Measurements from ENCODE around the gene TSPAN15.

Gene TSPAN15

DNA sequence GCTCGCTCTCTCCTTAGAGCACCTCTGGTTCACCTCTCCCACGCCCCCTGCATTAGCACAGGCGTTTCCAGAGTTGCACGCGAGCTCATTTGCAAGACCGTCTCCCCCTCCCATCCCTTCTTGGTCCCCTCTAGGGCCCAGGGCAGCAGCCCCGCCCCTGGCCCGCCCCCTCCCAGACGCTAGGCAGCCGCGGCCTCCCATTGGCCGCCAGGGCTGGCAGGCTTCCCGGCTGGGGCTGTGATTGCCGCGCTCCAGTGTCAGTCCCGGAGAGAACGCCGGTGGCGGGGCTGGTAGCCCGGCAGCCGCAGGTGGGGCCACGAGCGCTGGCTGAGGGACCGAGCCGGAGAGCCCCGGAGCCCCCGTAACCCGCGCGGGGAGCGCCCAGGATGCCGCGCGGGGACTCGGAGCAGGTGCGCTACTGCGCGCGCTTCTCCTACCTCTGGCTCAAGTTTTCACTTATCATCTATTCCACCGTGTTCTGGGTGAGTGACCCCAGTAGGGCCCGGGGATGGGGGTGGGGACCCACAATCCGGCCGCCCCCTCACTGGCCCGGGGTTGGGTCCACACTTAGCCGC lies at the start of gene TSPAN15:
TSS of gene TSPAN15 (plus strand) at position 257 of the 575 bp plus-strand sequence. CDS start at position 387, 130 bp downstream.
- DNase-seq: peak; percentile 83

DNA sequence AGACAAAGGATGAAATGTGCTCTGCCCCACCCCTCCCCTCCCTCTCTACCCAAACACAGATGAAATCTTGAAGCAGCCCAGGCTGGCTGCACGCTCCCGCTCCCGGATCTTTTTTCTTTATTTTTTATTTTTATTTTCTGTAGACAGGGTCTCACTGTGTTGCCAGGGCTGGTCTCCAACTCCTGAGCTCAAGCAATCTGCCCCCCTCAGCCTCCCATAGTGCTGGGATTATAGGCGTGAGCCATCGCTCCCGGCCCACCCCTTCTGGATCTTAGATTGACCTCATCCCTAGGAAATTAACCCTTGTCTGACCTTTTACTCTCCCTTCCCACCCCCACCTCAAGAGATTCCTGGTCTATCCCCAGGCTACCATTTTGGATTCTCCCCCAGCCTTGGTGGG lies 48.9 kb upstream of the TSPAN15 start:
- DNase-seq: no peak

DNA sequence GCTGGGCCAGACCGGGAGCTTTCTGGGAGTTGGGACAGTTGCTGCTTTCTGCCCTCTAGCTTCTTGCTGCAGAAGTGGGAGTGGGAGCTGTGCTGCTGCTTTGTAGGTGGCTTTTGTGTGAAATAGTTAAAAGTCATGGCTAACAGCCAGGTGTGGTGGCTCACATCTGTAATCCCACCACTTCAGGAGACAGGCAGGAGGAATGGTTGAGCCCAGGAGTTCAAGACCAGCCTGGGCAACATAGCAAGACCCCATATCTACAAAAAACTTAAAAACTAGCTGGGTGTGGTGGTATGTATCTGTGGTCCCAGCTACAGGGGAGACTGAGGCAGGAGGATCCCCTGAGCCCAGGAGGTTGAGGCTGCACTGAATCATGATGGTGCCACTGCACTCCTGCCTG lies 48.2 kb upstream of the TSPAN15 start:
- no peak for DNase-seq

DNA sequence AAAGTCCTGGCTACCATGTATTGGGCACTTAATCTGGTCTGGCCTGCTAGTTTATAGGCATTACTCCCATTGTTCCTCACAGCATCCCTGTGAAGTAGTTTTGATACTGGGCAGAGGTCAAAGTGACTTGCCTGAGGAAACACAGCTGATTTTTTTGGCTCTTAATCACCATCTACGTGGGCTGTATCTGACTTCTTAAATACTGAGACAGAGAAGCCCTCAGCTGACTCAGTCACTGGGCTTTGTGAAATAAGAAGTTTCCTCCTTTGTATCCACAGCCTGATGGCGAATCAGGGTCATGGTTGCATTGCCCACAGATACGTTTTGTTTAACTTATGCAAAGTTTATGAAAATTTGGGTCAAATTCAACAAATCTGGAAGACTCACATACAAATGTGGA lies 47.7 kb upstream of the TSPAN15 start:
- no peak for DNase-seq

DNA sequence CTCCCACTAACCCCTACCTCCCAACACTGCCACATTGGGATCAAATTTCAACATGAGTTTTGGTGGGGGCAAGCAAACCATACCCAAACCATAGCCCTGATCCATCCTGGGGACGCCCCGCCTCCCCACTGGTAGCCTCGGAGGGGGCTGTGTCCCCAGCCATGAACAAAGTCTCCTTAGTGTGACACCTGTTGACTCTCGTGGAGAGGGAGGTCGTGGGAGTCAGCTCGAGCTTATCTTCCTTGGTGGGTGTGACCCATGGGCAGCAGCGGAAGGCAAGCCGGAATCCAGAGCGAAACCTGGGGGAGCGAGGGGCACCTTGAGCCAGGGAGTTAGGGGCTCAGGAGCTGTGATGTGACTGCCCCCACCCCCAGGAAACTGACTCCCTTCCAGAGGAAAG lies 46.5 kb upstream of the TSPAN15 start:
- DNase-seq: no peak

DNA sequence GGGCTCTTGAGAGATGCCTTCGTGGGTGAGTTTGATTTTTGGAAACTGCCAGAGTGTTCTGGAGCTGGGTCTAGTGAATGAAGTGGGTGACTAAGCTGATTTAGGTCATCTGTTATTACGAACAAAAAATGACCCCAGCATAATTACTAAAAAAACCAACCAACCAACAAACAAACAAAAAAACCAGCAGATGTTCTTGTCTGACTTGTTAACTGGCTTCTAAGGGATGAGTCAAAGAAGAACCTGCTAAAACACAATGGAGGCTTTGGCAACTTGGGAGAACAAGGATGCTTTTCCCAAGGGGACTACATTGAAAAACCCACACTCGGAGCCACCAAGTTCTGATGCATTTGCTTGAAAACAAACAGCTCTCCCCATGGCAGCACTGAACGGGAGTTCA lies 46.0 kb upstream of the TSPAN15 start:
- DNase-seq: no peak

DNA sequence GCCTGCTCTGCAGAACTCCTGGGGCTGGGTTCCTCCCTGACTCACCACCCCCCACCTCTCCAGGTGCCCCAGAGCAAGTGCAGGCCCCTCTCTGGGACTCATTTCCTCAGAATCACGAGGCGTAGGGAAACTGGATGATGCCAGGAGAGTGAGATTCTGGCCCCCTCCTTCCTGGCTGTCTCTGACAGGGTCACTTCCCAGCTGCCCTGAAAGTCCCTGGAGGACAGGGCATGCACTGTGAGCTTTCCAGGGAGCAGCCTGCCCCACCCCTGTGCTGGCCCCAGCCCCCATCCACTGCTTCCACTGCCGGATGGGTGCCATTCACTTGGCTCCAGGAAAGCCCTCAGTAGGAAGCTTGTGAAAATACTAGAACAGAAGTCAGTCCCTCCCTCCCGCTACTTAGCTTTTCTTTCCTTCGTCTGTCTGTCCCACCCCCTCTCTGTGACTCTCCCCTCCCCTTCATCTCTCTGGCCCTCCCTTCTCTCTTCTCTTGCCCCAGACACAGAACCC lies 44.9 kb upstream of the TSPAN15 start:
- DNase-seq: no peak

DNA sequence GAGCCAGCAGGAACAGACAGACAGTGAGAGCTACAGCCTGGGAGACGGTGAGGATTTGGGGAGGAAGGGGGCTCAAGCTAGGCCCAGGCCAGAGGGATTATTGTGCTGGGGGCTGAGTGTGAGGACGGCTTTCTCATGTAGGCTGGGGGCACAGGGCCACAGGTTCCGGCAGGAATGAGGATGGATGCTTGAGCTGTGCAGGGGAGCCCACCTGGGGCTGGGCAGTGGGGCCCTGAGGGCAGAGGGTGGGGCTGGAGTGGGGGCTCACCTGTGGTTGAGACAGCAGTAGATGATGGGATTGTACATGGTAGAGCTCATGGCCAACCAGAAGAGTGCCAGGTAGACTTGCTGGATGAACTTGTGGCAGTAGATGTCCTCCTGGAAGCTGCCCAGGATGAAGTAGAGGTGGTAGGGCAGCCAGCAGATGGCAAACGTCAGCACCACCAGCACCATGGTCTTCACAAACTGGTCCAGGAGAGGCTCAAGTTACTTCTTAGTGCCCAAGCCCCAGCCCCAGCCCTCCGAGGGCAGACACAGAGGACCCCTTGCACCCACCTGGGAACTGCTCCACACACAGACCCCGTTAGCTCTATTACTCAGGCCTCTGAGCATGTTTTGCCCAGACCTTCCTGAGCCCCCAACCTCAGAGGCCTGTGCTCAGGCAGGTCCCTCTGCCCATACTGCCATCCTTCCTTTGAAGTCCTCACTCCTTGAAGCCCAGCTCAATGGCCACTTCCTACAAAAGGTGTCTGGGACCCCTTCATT lies 44.3 kb upstream of the TSPAN15 start:
- peak; percentile 22 for DNase-seq

DNA sequence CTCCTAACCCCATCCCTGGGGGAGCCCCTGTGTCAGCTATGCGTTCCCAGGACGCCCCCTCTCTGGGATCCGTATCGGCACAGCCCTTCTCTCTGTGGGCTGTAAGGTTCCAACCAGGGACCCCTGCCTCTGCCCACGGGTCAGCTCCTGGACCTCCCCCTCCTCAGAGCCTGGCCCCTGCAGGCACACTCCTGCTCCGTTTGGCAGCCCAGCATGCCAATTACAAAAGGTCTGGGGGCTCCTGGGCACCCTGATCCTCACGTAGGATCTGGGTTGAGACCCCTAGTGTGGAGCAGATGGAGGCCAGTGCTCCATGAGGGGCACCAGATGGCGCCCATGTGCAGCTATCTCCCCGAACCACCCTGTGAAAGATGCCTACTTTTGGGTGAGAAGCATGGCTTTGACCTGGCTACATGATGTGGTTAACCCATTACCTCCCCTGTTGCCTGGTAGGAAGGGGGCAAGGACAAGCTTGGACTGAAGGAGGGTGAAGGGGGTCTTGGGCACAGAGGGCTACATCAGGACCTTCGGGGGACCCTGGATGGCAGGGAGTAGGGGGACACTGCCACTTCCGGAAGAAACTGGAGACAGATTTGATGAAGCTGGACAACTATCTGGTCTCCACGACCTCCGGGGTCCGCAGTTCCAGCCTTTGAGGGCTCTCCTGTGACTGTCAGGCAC lies 43.5 kb upstream of the TSPAN15 start:
- peak; percentile 64 for DNase-seq

DNA sequence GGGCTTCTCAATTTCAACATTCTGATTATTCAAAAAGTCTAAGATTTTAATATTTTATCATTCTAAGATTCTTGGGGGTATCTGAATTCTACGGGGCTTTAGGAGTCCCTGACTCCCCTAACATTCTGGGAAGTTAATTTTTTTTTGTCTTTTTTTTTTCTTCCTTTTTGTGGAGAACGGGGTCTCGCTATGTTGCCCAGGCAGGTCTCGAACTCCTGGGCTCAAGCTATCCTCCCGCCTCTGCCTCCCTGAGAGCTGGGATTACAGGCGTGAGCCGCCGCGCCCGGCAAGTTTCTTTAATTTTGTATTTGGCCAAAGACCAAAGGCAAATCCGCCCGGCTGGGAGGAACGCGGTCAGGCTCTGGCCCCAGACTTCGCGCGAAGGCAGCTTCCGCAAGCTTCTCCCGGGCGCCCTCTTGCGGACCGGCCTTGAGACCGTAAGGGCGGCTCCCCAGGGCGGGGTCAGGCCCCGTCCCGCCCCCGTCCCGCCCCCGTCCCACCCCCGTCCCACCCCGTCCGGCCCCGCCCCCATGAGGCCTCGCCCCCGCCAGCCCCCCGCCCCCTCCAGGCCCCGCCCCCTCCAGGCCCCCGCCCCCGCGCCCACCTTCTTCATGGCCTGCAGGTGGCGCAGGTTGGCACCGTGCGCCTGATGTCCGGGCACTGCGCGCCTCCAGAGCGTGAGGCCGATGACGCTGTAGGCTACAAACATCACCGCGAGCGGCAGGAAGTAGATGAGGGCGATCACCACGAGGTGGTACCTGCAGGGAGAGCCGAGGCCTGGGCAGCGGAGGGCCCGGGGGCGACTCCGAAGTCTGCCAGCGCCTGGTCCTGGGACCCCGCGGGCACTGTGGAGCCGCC lies 42.7 kb upstream of the TSPAN15 start:
- peak; percentile 86 for DNase-seq

DNA sequence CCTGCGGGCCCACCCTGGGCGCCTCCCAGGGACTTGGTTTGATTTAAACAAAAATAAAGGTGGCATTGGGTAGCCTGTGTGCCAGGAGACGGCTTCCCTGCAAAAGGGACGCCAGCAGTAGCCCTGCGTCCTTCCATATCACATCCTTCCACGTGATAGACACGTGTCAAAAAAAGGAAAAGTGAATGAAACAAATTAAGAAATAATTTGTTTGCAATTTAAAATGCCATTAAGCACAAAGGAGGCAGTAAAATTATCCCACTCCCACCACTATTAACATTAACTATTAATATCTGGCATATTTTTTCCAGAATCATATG lies 42.1 kb upstream of the TSPAN15 start:
- DNase-seq: no peak

DNA sequence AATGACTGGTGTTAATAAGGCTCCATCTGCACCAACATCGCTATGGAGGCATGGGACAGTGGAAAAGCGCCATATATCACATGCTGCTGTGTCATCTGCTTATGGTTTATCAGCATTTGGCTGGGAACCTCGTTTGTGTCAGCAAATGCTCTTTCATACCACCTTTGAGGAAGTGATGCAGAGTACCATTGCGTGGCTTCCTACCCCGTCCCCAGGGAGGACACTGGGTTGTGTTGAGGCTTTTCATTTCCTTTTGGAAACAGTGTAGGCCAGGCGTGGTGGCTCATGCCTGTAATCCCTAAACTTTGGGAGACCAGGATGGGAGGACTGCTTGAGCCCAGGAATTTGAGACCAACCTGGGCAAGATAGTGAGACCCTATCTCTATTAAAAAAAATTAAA lies 41.3 kb upstream of the TSPAN15 start:
- no peak for DNase-seq

DNA sequence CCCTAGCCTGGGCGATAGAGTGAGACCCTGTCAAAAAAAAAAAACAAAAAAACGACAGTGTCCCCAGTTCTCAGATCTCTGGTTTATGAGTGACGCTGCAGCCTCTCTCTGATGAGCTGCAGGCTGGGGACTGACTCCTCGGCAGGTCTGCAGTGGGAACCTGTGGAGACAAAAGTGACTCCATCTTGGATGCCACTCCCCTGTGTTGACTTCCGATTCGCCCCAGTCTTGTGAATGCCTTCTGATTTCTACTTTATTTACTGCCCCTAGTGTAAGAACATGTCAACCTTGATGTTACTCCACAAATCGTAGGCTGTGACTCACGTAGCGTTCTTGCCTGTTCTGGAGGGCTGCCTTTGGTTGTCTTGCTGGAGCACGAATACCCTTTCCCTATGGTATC lies 40.8 kb upstream of the TSPAN15 start:
- DNase-seq: no peak

DNA sequence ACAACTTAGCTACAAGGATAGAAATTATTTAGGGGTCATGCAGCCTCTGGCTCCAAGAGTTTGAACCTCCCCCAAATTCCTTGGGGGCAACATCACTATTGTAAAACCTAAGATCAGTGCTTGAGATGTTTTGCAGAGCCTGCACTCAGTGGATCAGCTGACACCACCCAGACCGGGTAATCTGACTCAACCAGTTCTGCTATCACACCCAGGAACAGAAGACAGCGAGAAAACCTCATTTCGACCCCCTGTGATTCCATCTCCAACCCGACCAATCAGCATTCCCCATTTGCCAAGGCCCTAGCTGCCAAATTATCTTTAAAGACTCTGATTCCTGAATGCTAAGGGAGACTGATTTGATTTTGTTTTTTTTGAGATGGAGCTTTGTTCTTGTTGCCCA lies 39.8 kb upstream of the TSPAN15 start:
- DNase-seq: no peak

DNA sequence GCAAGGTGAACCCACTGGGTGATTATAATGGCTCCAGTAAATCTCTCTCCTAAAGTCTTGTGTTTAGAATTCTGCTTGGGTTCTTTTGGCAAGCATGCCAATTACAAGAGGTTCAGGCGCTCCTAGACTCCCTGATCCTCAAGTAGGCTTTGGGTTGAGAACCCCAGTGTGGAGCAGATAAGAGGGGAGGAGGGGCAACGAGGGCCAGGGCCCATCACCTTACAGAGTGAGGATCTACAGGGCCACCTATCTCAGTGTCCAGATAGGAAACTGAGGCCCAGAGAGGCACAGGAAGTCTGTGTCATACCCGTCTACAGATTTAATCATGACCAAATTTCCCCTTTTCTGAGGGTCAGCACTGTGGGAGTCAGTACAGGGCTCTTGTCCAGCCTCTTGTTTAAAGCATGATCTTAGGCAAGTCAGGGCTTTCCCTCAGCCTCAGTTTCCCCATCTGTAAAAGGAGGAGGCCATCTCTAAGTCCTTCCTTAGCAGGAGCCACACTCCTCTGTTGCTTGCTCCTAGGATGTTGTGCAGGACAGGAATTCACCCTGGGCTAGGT lies 39.0 kb upstream of the TSPAN15 start:
- no peak for DNase-seq

DNA sequence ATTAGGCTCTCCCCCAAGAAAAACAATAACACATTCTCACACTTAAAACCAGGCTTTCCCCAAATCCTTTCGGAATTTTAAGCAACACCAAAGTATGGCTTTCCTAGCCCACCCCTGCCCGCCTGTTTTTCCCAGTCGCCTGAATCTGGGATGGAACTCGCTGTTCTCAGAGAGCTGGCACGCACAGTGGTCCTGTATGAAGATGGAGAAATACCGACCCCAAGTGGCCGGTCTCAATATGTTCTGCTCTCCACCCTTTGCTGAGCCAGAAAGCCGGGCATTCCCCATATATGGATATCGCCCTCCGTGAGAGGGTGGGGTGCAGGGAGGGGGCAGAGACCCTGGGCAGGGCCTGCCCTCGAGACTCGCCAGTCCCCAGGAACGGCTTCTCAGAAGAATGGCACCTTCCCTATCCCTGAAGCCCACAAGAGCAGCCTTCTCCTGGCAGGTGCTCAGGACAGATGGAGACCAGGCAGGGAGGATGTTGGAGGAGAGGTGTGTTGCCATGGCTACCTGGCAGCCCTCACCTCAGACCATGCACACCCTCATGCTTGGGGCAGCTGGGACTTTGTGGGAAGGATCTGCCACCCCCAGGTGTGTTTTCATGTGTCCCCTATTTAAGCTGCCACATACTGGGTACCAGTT lies 37.9 kb upstream of the TSPAN15 start:
- peak; percentile 67 for DNase-seq

DNA sequence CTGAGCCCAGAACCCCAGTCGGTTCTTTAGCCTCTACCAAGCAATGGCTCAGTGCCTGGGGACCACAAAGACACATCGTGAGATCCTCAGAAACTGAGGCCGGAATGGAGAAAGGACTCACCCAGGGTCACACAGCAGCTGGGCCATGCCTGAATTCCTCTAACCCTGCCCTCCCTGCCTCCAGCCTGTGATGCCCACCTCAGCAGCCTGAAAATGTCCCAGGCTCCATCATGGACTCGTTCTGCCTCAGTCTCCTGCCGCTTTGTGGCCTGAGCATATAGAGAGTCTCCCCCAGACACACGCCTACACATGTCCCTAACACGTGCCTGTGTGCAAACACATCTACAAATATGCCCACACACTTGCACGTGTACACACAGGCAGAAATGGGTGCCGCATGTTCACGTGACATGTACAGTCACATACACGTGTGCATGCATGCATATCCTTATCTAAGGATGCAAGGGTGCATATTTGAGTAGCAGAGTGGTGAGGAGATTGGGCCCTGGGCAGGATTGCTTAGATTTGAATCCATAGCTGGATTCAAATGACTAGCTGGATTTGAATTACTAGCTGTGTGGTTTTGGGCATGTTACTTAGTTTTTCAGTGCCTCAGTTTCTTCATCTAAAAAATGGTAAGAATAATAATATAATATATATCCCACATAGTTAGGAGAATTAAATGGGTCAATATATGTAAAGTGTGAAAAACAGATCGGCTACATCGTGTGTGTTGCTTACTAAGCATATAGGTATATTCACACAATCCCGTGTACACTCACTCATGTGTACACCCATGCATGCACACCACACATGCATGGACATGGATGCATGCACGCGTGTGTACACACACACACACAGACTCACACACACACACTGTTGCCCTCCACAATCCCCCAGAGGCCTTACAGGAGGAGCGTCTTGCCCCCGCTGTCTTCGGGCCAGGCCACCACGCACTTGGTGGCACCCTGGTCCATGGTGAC lies 36.9 kb upstream of the TSPAN15 start:
- no peak for DNase-seq

DNA sequence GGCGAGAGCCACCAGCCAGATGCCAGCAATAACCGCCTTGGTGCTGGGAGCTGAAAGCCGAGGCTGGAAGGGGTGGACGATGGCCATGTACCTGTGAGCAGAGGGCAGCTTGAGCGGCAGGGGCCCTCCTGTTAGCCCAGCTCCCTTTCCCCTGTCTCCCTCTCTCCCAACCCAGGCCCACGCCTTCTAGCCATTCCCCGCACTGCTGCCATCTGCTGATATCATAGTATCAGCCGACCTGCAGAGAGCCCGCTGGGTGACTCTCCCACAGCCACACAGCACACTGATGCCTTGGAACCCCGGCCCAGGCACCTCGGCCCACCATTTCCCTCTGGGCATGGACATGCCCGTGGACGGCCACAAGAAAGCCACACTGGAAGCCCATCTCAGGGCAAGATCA lies 36.2 kb upstream of the TSPAN15 start:
- DNase-seq: no peak

DNA sequence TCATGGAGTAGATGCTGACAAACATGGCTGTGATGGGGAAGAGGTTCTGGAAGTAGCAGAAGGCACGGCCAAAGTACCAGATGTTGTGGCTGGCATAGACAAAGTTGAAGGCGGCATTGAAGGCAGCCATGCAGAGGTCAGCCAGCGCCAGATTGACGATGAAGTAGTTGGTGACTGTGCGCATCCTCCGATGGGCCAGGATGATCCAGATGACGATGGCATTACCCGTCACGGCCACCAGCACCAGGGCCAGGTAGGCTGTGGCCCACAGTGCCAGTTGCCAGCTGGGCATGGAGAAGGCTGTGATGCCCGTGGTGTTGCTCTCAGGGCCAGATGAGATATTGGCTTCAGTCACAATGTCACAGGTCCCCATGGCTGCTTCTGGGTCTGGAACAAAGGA lies 35.3 kb upstream of the TSPAN15 start:
- DNase-seq: no peak

DNA sequence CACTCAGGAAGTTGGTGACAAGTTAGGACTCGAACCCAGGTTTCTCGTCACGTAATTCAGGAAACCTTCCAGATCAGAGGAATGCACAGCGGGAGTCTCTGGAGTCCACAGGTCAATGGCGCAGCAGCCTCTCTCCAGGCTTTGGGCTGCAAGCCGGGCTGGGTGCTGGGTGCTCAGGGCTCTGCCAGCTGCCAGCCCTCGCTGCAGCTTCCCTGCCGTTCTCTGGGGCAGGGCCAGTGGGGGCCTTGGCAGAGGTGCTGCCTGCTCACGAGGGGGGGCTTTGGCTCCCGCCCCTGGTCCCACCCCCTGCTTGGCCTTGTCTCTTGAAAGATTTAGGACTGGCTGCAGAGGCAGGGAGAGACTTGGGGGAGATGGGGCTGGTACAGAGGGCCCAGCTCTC lies 34.6 kb upstream of the TSPAN15 start, which contains the start of gene TACR2:
TSS of gene TACR2 (minus strand) at position 224 of the 400 bp plus-strand sequence. CDS start 595 bp downstream, outside the sequence.
- DNase-seq: no peak

DNA sequence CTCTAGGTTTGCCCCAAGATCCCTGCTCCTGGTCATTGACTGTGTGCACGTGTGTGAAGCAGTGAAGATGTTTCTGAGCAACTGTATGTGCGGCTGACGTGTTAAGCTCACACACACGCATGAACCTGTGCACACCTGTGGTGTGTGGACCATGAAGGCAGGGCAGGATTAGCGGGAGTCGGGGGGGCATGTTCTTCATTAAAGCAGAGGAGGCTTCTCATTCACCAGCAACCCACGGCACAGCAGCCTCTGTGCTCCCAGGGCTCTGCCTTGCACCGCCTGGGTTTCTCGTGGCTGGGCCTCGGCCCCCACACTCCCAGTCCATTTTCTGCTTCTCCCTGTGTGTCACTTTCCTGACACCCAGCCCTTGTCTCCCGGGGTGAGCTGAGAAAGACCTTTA lies 33.7 kb upstream of the TSPAN15 start:
- no peak for DNase-seq
